A549 (cell line): ENCODE data around the gene SDF4. TPM values are rescaled to one million over a fixed set of nuclear protein-coding genes. Genes with fewer than 3 reads are reported as not detected.

Experiments used
- ATAC-seq, 2 experiments: fragments of 200-7000 bp in 1 of 2; fragments of >200 bp in 1 of 2; cut with Nextera tagmentation in 1 of 2; cut with Tn5 transposase in 1 of 2; 3 replicates each; pipeline versions ENCODE4 v1.8.0 to v1.9.1; 2018 to 2020; ENCODE audit warnings: mild to moderate bottlenecking in 1 of 2, moderate library complexity in 1 of 2
- CTCF ChIA-PET: fragments of 300-600 bp; sonication (Branson Sonifier 250); formaldehyde crosslinking; extraction: SDS; loops from one replicate; lab custom pipeline; 2021; ENCODE audit warnings: antibody characterized with exemption, inconsistent platforms; lab: Yijun Ruan, JAX
- POLR2A ChIA-PET: fragments of 350-600 bp; formaldehyde crosslinking; extraction: SDS; loops from one replicate; lab custom pipeline; 2021; ENCODE audit warnings: antibody characterized with exemption, inconsistent platforms; lab: Yijun Ruan, JAX
- DNase-seq, 2 experiments: peaks; one replicate each; pipeline versions ENCODE4 v3.0.0 to v3.0.0-alpha.2; 2011 to 2016; ENCODE audit warnings: low read depth in 1 of 2, low spot score in 1 of 2
- FAIRE-seq: peaks from 2 replicates; lab custom pipeline; 2011; peaks lifted over from hg19 to GRCh38; lab: Jason Lieb, UNC
- H3K27ac ChIP-seq, 2 experiments: fragments of >200 bp; sonication (Bioruptor Twin); formaldehyde crosslinking; 3 replicates each; pipeline ENCODE4 v1.5.1; 2016 to 2017
- H3K4me1 ChIP-seq: fragments of >200 bp; sonication (Bioruptor Twin); formaldehyde crosslinking; 3 replicates; pipeline ENCODE4 v1.6.1; 2016
- H3K4me2 ChIP-seq: fragments of >200 bp; sonication (Bioruptor Twin); formaldehyde crosslinking; 3 replicates; pipeline ENCODE4 v1.6.1; 2016
- H3K4me3 ChIP-seq: fragments of >200 bp; sonication (Bioruptor Twin); formaldehyde crosslinking; 3 replicates; pipeline ENCODE4 v1.5.1; 2016
- H3K9me3 ChIP-seq: fragments of >200 bp; sonication (Bioruptor Twin); formaldehyde crosslinking; 3 replicates; pipeline ENCODE4 v1.6.1; 2016
- BHLHE40 ChIP-seq: IDR thresholded peaks from 2 replicates; pipeline ENCODE4 v1.6.1; 2012; ENCODE audit warnings: low read depth, low read length, inconsistent platforms
- CBX8 ChIP-seq: fragments of 200-600 bp; sonication (generic); IDR thresholded peaks from 2 replicates; pipeline ENCODE4 v1.6.1; 2016
- CHD2 ChIP-seq: fragments of 150-350 bp; IDR thresholded peaks from 2 replicates; pipeline ENCODE4 v1.6.1; 2014; ENCODE audit warnings: low read length; ENCODE audit not compliant: partially characterized antibody
- EHF ChIP-seq: fragments of 250-450 bp; sonication (Bioruptor Pico); IDR thresholded peaks from 2 replicates; pipeline ENCODE4 v1.5.0; 2020; ENCODE audit warnings: mild to moderate bottlenecking
- ELK1 ChIP-seq: fragments of 150-350 bp; IDR thresholded peaks from 2 replicates; pipeline ENCODE4 v1.6.1; 2014; ENCODE audit warnings: low read depth, mild to moderate bottlenecking, low read length
- FOSL2 ChIP-seq, 2 experiments: fragments of 450-650 bp in 1 of 2; fragments of >200 bp in 1 of 2; sonication (Bioruptor Twin) in 1 of 2; formaldehyde crosslinking; IDR thresholded peaks; 2 replicates each; pipeline versions ENCODE4 v1.5.0 to v1.6.1; 2016 to 2020; ENCODE audit warnings: mild to moderate bottlenecking in 1 of 2, moderate library complexity in 1 of 2
- FOXS1 ChIP-seq: fragments of 250-450 bp; sonication (Bioruptor Pico); IDR thresholded peaks from 2 replicates; pipeline ENCODE4 v1.5.0; 2020; ENCODE audit warnings: mild to moderate bottlenecking, moderate library complexity
- GATA3 ChIP-seq: IDR thresholded peaks from 2 replicates; pipeline ENCODE4 v1.6.1; 2012; ENCODE audit warnings: borderline replicate concordance
- KDM1A ChIP-seq: fragments of 200-600 bp; sonication (generic); IDR thresholded peaks from 2 replicates; pipeline ENCODE4 v1.6.1; 2016; ENCODE audit warnings: low read depth, mild to moderate bottlenecking
- MAFK ChIP-seq: fragments of 450-650 bp; IDR thresholded peaks from 2 replicates; pipeline ENCODE4 v1.6.1; 2014; ENCODE audit not compliant: partially characterized antibody
- MAZ ChIP-seq: fragments of 150-350 bp; IDR thresholded peaks from 2 replicates; pipeline ENCODE4 v1.6.1; 2014; ENCODE audit warnings: antibody characterized with exemption, low read depth, low read length, borderline replicate concordance
- NPAS2 ChIP-seq: fragments of 250-450 bp; sonication (Bioruptor Pico); IDR thresholded peaks from 2 replicates; pipeline ENCODE4 v1.8.0; 2022; ENCODE audit warnings: mild to moderate bottlenecking, moderate library complexity, borderline replicate concordance
- PHF8 ChIP-seq: fragments of 200-600 bp; sonication (generic); IDR thresholded peaks from 2 replicates; pipeline ENCODE4 v1.6.1; 2016; ENCODE audit warnings: low read depth, mild to moderate bottlenecking, antibody characterized with exemption, moderate library complexity, borderline replicate concordance
- POLR2A ChIP-seq: IDR thresholded peaks from 2 replicates; pipeline ENCODE4 v1.6.1; 2012; ENCODE audit warnings: mild to moderate bottlenecking, low read length
- RCOR1 ChIP-seq: fragments of 150-350 bp; IDR thresholded peaks from 2 replicates; pipeline ENCODE4 v1.6.1; 2014; ENCODE audit warnings: antibody characterized with exemption, low read length, low read depth
- SMC3 ChIP-seq: fragments of >200 bp; sonication (Bioruptor Twin); formaldehyde crosslinking; IDR thresholded peaks from 3 replicates; pipeline ENCODE4 v1.6.1; 2018; ENCODE audit warnings: inconsistent platforms
- SREBF2 ChIP-seq: fragments of 450-650 bp; IDR thresholded peaks from 2 replicates; pipeline ENCODE4 v1.6.1; 2014; ENCODE audit warnings: mild to moderate bottlenecking, moderate library complexity
- TP53 ChIP-seq: fragments of 250-450 bp; sonication (Bioruptor Pico); IDR thresholded peaks from 2 replicates; pipeline ENCODE4 v1.5.0; 2021; ENCODE audit warnings: mild to moderate bottlenecking, moderate library complexity
- ZC3H11A ChIP-seq: fragments of 450-650 bp; IDR thresholded peaks from 2 replicates; pipeline ENCODE4 v1.6.1; 2014; ENCODE audit warnings: antibody characterized with exemption, mild to moderate bottlenecking
- ZSCAN20 ChIP-seq: fragments of 250-450 bp; sonication (Bioruptor Pico); IDR thresholded peaks from 2 replicates; pipeline ENCODE4 v1.8.0; 2022; ENCODE audit warnings: mild to moderate bottlenecking, moderate library complexity
- WGBS: methylation state at CpG from one replicate; pipeline ENCODE4 v1.1.6; 2017; ENCODE audit errors: missing lambda C conversion rate; 5-methylcytosine and 5-hydroxymethylcytosine counted together
- polyA plus RNA-seq, 4 experiments: library from polyadenylated mRNA; depleted of rRNA in 3 of 4; stranded (reverse); fragments of >200 nt; fragmentation: RNase III in 1 of 4; extraction: RNeasy Plus Mini Kit Qiagen cat#74134 plus additional on column Dnase treatment in 1 of 4; gene quantifications; 2 replicates in 3 of 4; 3 replicates in 1 of 4; pipeline ENCODE4 v1.2.3, GENCODE V29; 2011 to 2017

The SDF4 gene
- polyA plus RNA-seq, 2 of the 4 experiments (the other 2 are of a cell fraction): 58.3 to 97.4 TPM

- TF ChIP-seq MAZ: no peak
- no peak for TF ChIP-seq CHD2
- TF ChIP-seq SREBF2: no peak
- no peak for TF ChIP-seq SMC3
- no peak for TF ChIP-seq KDM1A
- no peak for TF ChIP-seq PHF8
Measured at GRCh38 chr1:1205769-1206375, 25.9 kb downstream of the SDF4 start (continued).

GRCh38 chr1:1204998-1205768 is 26.6 kb downstream of the SDF4 start:
- POLR2A ChIA-PET: no interaction called here
- FAIRE-seq: no peak
- no peak overlapping the region for H3K4me2 ChIP-seq

GRCh38 chr1:1204425-1204920 is 27.3 kb downstream of the SDF4 start:
- Histone ChIP-seq H3K4me2 (no peak overlapping the region), H3K4me1 (peaks cover 3% of the 10 kb centered on the region; the same call in 1 of the 3 replicates), H3K4me3 (no peak overlapping the region), H3K9me3 (no peaks in the 10 kb centered on the region), H3K27ac (no peak overlapping the region)
- no peak for FAIRE-seq
- ChIA-PET CTCF (interaction anchor here (1.2 kb wide), 1 partner anchor 13 kb away, joined by 3 read pairs; no protein-coding TSS in a partner anchor), POLR2A (no interaction called here)
- WGBS: no CpG with 5 or more reads among the region's 8 CpGs
- no peak for ATAC-seq
- no peak for DNase-seq
- TF ChIP-seq ELK1 (no peak), CBX8 (no peak)

More at GRCh38 chr1:1204998-1205768, 26.6 kb downstream of the SDF4 start:
- Histone ChIP-seq H3K27ac (no peak overlapping the region), H3K4me1 (peaks cover 3% of the 10 kb centered on the region; the same call in 1 of the 3 replicates), H3K4me3 (no peak overlapping the region), H3K9me3 (no peaks in the 10 kb centered on the region)
- CTCF ChIA-PET: interaction anchor here (1.2 kb wide), 1 partner anchor 12 kb away, joined by 3 read pairs; no protein-coding TSS in a partner anchor
- no peak for TF ChIP-seq EHF (CRISPR knock-in tag)
- no peak for TF ChIP-seq POLR2A
- no peak for TF ChIP-seq BHLHE40
- TF ChIP-seq ZC3H11A: no peak
- TF ChIP-seq CHD2: no peak
- no peak for TF ChIP-seq RCOR1
- TF ChIP-seq TP53: no peak
- no peak for TF ChIP-seq NPAS2
- TF ChIP-seq GATA3: no peak
- TF ChIP-seq FOSL2 (IDR thresholded peaks at IDR 0.05): no peak
- TF ChIP-seq FOSL2 (CRISPR knock-in tag; IDR thresholded peaks at IDR 0.05): no peak
- no peak for TF ChIP-seq FOXS1 (CRISPR knock-in tag)
- no peak for TF ChIP-seq ZSCAN20 (CRISPR knock-in tag)
- no peak for TF ChIP-seq CBX8
- TF ChIP-seq MAFK: no peak
- DNase-seq (no peak), ATAC-seq (peak in 1 of 2 experiments; percentile 12; a peak in 3 of 6 replicates)
- WGBS: 66% methylated on average over 14 of the region's 19 CpGs
